ENCODE measurements around the gene FOXP1.

The FOXP1 gene

DNA sequence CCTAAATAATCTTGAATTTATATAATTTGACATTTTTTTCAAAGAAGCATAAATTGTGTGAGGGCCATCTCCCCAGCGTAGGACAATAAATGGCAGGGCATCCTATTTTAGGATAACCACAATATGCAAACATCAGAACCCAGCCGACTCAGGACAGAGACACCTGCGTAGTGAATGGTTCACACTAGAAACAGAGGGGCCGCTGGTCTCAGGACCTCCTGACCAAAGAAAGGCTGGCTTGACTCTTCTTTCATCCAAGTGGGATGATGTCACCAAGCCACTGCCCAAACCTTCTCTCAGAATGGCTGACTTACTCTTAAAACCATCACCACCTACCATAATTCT lies 162.1 kb downstream of the FOXP1 start:
- DNase-seq: no peak

DNA sequence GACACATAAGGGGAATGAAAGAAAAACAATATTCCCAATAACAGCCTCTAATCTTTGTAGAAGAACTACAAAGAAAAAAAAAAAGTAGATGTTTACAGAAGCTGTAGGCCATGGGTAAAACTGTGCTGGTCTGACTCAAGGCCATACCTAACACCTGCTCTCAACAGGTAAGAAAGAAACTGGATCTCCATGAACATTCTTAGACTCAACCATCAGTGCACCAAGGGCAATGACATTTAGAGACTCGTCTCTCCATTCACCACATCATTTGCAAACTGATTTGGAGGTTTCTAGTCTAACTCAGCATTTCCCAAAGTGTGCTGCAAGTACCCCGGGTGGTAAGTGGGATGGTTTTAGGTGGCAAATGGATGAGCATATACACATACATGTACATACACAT lies 164.2 kb downstream of the FOXP1 start:
- DNase-seq: no peak

DNA sequence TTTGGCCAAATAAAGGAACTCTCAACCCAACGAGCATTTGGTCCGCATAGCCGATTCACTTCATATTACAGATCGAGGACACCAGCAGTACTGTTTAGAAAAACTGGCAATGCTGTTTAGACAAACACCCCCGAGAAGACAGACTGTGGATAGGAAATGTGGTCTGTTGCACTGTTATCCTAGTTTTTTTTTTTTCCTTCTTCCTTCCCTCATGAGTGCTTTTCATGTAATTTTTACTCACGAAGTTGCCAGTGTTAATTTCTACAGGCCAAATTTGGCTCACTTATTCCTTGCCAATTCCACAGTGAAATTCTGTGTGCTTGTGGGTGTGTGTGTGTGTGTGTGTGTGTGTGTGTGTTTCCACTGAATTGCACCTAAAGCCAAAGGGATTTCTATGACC lies 165.7 kb downstream of the FOXP1 start:
- DNase-seq: no peak

DNA sequence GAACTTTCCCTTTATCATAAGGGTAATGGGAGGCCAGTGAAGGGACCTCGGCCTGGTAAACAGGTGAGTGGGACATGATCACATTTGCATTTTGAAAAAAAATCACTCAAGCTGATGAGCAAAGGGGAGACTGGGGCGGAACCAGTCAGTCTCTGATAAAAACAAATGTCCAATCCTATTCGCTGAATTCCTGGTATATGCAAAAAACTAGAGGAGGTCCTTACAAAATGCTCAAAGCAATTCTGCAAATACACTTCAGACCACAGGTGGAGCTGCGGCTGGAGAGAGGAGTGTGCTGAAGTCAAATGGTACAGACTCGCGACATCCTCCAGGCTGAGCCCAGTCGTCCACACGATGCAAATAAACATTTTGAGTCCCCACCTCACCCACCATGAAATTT lies 166.7 kb downstream of the FOXP1 start:
- DNase-seq: no peak

DNA sequence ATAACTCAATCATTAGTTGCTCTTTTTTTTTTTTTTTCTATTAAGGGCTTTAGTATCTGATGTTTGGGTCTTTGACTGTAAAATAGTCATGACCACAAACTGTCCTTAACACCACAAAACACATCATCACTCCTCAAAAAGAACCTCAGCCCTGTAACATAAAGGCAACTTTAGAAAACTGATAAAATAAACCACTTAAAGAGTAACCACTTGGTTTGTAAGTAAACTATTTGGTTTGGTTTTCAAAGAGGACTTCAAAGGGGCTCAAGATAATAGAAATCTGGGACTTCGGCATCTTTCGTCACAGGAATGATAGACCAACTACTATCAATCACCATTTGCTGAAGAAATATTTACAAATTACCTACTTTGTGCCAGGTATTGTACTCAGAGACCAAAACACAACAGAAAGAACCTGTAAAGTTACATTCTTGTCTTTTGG lies 167.8 kb downstream of the FOXP1 start:
- no peak for DNase-seq

DNA sequence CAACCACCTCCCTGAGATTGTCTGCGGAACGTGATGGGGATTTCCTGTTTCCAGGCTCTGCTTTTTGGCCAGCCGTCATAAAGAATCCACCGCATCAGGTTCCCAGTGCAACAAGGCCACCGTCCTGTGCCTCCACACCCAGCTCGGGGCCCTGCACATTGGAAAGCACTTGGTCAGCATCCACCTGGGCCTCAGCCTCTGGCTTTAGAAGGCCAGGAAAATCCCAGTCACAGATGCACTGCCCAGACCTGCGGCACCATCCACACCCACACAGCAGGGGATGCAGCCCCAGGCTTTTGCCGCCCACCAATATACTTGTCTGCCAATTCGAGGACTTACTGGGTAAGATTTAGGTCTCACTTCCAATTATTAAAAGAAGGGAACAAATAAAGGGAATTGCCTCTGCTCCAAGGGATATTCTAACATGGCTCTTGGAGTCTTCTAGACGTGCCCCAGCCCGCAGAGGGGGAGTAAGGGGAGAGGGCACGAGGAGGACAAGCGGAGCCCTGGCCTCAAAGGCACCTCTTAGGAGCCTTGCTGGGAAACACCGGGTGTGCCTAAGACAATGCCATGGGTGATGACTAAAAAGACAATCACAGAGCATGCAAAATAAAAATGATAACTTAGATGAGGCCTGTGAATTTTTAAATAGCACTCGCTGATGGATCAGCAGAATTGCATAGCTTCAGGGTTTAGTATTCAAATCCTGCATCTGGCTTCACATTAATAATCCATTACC lies 169.2 kb downstream of the FOXP1 start:
- no peak for DNase-seq

DNA sequence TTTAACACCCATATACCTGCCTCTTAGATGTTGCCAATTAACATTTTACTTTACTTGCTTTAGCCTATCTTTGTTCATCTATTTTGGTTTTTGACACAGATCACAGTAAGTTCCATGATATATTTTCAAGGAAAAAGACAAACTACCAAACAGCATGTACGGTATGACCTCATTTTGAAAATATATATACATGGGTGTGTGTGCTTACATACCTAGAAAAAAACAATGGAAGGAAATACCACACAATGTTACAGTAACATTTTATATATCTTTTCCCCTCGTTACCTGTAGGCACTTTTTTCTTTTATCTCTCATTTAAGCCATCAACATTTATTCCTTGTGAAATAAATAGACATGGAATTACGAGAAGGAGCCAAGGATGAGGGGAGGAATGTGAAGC lies 170.0 kb downstream of the FOXP1 start:
- DNase-seq: no peak

DNA sequence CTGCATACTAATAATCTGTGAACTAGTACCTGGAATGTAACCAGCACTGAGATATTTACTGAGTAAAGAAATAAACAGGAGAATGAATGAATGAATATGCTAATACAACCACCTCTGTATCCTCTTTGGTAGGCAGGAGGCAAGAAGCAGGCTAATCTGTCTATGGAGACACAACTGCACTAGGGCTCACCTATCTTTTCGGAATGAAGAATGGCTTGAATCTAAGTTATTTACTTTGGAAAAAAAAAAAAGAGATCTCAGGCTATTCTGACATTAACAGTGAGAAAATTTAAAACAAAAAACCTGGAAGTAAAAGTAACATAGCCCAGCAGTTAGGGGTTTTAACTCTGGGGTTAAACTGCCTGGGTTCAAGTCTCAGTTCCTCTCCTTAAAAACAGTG lies 174.2 kb downstream of the FOXP1 start:
- DNase-seq: no peak

DNA sequence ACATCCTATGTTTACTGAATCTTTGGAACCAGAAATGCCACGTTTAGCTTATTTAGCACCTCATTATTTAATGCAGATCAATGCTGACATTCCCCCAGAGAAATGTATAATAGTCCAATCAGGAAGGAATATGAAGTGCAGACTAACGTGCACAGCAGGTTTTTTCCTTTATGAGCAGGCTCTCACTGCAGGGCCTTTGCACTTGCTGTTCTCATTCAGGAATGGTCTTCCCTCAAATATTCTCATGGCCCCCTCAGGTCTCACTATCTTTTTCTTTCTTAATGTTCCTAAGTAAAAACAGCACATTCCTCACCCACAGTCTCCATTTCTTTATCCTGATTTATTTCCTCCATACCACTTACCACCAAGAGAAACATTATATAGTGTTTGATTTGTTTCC lies 174.6 kb downstream of the FOXP1 start:
- no peak for DNase-seq

DNA sequence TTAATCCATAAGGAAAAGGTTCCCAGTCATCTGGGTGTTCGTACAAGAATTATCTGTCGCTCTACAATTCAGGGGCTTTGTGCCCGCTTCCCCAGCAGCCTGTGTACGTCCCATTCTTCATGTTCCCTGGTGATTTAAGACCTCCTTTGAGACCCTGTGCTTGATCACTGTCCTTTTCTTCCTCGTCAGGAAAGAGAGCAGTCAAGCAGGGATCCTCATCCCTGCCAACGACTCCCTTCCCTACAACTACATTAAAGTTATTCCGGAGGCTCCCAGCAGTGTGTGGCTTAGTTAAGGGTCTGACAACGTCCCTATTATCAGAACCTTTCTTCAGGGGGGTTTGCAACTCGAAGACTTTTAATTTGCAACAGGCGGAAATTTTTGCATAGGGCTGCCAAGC lies 175.7 kb downstream of the FOXP1 start:
- DNase-seq: no peak

DNA sequence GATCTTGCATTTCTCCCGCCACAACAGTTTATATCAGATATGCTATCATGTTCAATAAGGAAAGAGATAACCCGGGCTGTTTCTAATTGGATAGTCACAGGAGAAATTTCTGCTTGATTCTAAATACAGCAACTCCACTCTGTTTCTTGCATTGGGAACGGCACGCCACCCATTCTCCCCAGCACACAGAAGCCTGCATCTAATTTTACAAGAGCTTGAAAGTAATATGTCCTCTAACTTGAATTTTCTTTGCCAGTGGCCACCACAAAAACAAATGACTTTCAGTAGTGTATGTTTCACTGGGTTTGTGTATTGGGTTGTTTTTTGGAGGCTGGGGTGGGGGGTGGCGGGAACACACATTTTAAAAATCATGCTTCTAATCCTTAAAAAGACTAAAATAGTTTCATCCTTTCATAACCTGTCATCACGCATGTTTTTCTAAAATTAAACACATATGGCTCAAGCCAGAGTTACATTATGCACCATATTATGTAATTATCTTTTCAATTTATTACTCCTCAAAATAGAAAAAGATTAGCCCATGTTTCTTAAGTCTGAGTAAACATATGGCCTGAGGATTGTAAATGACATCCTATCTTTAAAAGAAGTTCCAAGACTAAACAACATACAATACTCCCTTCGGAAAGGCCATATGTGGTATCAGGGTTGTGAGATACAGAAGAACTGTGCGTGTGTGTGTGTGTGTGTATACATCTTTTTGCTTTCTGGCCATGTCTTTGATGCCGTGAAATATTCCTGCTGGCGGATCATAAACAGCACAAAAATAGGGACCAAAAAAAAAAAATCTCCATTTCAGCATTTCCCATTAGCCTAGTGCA lies 176.3 kb downstream of the FOXP1 start:
- DNase-seq: no peak

DNA sequence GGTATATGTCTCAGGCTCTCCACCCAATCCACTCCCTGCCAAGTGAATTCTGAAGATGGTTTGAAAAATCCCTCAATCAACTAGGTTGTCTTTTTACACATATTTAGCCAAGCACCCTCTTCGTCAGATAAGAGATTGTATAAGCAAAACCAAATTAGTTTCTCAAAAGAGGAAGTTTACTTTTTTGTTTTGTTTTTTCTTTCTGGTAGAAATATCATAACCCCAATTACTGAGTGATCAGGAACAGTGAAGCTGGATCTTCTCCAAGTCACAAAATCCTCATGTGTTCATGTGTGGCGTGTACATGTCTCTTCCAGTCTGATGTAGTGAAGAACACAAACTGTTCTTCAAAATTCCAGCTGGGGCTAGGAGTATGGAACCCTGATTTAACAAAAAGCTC lies 180.6 kb downstream of the FOXP1 start:
- no peak for DNase-seq

DNA sequence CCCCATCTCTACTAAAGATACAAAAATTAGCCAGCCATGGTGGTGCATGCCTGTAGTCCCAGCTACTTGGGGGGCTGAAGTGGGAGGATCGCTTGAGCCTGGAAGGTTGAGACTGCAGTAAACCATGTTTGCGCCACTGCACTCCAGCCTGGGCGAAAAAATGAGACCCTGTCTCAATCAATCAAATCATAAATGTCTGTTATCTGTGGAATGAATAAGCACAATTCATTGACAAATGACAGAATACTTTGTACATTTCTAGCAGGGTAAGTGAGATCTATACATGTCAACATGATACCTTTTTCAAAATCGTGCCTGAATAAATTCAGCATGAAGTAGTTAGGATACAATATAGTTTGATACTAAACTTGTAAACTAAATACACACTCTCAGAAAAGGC lies 181.2 kb downstream of the FOXP1 start:
- no peak for DNase-seq

DNA sequence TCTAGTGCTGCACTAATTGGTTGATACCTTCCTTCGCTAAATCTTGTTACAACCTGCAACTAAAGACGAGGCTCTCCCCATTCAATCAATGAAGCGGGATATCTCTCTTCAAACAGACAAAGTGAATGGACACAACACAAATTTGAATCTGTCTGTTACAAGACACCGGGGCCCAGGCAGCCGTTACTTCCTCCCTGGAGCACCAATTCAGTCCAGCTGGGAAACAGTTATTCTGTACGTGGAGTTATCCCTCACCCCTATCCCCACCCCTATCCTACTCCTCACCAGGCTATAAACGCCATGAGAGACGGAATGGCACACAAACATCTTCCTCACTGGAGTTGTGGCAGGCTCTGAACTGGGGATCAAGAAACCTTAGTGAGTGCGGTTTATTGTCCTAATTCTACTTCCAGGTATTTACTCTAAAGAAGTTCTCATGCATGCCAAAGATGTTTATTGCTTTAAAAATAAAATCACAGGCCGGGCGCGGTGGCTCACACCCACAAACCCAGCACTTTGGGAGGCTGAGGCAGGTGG lies 181.8 kb downstream of the FOXP1 start:
- DNase-seq: no peak

DNA sequence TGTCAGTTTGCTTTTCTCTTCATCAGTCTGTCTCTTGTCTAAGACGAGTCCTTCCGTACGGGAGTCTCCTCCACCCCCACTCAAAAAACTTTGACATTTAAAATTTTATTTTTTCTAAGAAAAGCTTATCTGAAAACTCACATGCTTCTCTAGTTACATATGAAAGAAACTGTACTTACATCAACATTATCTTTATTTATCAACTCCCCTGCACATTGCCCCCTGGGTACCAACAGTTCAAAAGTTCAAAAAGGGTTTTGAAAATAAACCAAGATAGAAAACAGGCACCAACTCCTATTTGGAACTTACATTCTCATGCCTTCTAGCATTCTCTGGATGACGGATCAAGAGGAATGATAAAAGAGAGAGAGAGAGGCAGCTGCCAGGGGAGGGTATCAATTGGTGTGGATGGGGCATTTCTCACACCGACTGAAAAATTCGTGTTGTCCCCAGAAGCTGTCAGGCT lies 182.5 kb downstream of the FOXP1 start:
- DNase-seq: no peak

DNA sequence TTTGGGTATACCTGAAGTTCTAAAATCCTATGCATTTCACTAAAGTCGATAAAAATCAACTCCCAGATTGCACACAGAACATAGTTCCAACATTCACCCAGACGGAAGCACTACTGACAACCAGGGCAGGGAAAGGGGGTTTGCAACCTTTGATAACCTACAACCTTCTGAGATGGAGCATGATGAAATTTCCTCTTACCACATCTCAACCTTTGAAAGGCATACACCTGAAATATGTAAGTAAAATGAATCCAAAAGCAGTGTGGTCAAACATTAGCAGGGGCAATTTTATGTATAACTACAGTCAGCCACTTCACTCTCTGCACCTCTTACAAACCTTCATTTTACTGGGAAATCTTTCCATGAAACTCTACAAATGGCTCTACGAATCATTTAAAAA lies 184.1 kb downstream of the FOXP1 start:
- DNase-seq: no peak

DNA sequence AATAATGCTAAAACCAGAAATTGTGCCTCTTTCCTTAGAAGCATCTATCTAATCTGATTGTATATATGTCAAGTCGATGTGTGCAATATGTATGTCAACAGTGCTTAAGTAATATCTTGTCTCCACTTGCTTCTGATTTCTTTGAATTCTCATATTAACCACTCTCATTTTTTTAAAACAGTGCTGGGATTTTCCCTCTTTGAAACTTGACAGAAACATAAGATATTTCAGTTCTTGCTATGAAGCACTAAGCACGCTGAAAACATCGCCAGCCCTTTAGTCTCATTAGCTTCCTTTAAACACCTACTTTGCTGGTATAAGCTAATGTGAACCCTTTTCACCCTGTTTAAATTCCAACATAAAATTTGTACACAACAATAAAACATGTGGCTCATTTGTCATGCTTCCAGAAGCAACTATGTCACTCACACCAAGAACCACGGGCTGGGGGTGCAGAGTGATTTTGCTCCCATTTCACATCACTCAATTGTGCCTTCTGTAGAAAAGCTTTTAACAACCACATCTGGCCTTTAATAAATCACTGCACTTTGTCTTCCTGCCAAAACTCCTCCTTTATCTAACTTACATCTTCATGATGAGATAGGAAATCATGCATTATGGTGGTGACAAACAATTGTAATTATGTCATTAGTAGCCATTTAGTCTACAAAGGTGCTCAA lies 185.2 kb downstream of the FOXP1 start:
- no peak for DNase-seq

DNA sequence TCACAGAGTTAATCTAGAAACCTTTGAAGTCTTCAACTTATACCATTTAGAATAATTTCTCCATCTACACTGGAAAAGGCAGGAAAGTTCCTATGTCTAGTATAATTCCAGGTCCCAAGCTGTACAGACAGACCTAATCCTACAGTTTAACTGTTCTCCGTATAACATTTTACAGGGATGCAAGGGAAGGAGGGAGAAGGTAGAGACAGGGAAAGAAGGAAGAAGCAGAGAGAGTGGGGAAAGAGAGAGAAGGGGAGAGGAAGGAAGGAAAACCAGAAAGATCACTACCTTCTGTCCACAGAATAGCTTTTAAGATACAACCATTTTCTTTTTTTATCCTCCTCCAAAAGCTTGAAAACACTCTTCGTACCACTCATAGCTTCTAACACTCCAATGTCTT lies 185.8 kb downstream of the FOXP1 start:
- DNase-seq: no peak

DNA sequence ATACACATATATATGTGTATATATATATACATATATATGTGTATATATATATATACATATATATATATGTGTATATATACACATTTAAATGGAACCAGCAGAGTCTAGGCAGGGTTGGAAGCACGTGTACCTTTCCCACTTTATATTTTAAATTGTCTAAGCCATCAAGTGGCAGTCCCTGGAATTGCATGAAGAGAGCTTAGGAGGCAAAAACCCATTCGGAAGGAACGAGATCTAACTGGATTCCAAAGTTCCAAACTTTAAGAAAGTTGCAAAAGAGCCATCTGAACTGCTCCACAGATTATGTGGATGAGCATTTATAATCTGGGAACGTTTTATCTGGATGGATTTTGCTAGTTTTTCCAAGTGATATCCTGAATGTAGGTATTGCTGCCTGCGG lies 186.5 kb downstream of the FOXP1 start:
- DNase-seq: no peak

DNA sequence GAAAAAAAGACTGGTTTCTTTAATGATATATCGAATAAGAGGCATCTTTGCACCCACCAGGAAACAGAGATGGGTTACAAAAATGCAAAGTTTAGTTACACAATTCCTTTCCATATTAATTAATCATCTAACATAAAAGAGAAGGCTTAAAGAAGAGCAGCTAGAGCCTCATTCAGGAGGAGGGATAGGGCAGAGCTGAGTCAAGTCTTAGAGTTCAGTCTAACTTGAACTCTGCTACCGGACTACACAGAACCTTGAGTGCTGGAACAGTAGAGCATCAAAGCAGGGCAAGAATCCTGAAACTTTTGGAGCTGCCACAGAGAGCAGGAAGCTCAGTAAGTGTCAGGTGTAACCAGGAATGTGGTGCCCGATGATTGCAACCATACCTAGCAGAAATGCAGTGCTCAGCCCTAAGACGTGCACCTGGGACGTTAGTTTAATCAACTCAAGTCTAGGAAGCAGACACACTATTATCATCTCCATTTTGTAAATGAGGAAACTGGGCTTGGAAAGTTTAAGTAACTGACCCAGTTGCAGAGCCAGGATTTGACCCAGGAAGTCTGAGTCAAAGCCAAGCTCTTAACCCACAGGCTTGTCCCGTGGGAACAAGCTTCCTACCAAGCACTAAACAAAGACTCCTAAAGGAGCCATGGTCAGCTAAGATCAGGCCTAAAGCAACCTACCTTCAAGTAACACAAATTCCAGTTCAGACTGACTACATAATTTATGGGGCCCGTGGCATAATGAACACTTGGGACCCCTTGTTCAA lies 187.4 kb downstream of the FOXP1 start:
- no peak for DNase-seq

DNA sequence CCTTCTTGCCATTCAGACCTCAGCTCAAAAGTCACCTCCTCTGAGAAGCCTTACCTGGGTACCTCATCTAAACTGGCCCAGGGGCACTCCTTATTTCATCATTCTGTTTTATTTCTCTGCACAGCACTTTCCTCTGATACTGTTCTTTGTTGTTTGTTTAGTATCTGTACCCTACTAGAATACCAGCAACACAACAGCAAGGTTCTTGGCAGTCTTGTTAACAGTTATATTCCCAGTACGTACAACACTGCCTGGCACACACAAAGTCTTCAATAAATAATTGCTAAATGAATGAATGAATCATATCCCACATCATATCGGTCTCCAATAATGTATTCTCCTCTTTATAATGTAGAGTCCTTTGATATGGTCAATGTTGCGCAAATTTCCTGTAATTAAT lies 188.1 kb downstream of the FOXP1 start:
- DNase-seq: no peak

DNA sequence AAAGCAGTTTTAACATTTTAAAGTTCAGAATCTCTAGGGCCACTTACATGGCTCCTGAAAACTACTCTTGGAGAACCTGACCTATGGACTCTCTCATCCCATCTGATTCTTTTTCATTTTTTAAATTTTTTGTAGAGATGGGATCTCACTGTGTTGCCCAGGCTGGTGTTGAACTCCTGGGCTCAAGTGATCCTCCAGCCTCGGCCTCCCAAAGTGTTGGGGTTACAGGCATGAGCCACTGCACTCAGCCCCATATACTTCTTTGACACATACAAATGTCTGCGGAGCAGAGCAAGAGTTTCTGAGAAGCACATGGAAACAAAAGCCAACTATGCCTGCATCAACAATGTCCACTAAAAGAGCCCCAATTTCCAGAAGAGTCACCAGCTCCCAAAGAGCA lies 189.8 kb downstream of the FOXP1 start:
- DNase-seq: no peak

DNA sequence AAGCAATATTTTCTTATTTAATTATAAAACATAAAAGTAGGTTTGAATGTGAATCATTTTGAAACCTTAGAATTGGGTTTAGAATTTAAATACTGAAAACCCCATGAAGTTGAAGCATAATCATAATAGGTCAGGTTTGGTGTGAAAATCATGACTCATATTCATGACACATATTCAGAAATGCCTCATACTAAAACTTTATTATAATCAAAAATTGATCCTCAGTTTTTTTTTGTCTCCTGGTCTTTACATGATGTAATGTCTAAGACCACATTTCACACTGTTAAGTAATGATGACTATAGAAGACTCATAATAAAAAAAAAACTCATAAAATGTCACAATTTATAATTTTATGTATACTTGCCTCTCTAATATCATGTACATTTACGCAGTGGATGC lies 190.4 kb downstream of the FOXP1 start:
- no peak for DNase-seq

Measured in NCI-H2171 (cell line).